Transverse colon (tissue), 4 donors: Measurements from ENCODE around the gene KLHL9. TPM values are rescaled to one million over a fixed set of nuclear protein-coding genes. Genes with fewer than 3 reads are reported as not detected.

ENCODE experiments used
- DNase-seq: peaks from one replicate; pipeline ENCODE4 v3.0.0-alpha.2; 2019
- H3K27ac ChIP-seq, 4 donors: fragments of 200-600 bp; sonication (generic); 2 replicates each; pipeline ENCODE4 v1.5.1; 2016 to 2018; ENCODE audit warnings: inconsistent platforms in 4 of 4
- H3K27me3 ChIP-seq: fragments of 200-600 bp; sonication (generic); 2 replicates; pipeline ENCODE4 v1.5.1; 2017; ENCODE audit warnings: inconsistent platforms
- H3K36me3 ChIP-seq, 4 donors: fragments of 200-600 bp; sonication (generic); 2 replicates each; pipeline ENCODE4 v1.5.1; 2017 to 2019; ENCODE audit warnings: inconsistent platforms in 4 of 4
- H3K4me1 ChIP-seq, 4 donors: fragments of 200-600 bp; sonication (generic); 2 replicates each; pipeline ENCODE4 v1.5.1; 2017 to 2020; ENCODE audit warnings: inconsistent platforms in 4 of 4
- H3K4me3 ChIP-seq, 4 donors: fragments of 200-600 bp; sonication (generic); 1 replicate in 1 of 4; 2 replicates in 3 of 4; pipeline versions ENCODE4 v1.5.1 to v1.6.1; 2017 to 2019; ENCODE audit warnings: inconsistent platforms in 4 of 4
- H3K9me3 ChIP-seq, 2 donors: fragments of 200-600 bp; sonication (generic); 2 replicates each; pipeline ENCODE4 v1.5.1; 2017 to 2019; ENCODE audit warnings: inconsistent platforms in 2 of 2
- EP300 ChIP-seq: sonication (generic); formaldehyde crosslinking; IDR thresholded peaks from one replicate; pipeline ENCODE4 v1.6.1; 2017; ENCODE audit warnings: antibody characterized with exemption, low read depth
- POLR2A ChIP-seq: fragments of 450-650 bp; IDR thresholded peaks from one replicate; pipeline ENCODE4 v1.6.1; 2016; ENCODE audit warnings: antibody characterized with exemption, mild to moderate bottlenecking, moderate library complexity
- POLR2AphosphoS5 ChIP-seq, 3 donors: sonication (generic); formaldehyde crosslinking; IDR thresholded peaks; one replicate each; pipeline ENCODE4 v1.6.1; 2016; ENCODE audit warnings: antibody characterized with exemption in 3 of 3
- WGBS, 2 donors: methylation state at CpG; one replicate each; pipeline ENCODE4 v1.1.5; 2018; ENCODE audit warnings: low coverage in 1 of 2; 5-methylcytosine and 5-hydroxymethylcytosine counted together
- in situ Hi-C, 4 donors: fragments of 200-750 bp; cut with MboI; loops; one replicate each; pipeline versions ENCODE4 v1.15.0 to v1.15.1; 2017; ENCODE audit warnings: low sequenced_read_pairs in 3 of 4, low pct_ligation_motif_present in 1 of 4, low pct_unique_long_range_greater_than_20kb in 1 of 4
- intact Hi-C: fragments of 100-400 bp; cut with DNase I; formaldehyde crosslinking; loops from one replicate; pipeline ENCODE4 v1.15.1; 2023; ENCODE audit warnings: low total_unique reads
- total RNA-seq, 4 donors: library from RNA; depleted of rRNA; stranded (reverse); fragments of >200 nt; gene quantifications; one replicate each; pipeline ENCODE4 v1.1.0, GENCODE V29; 2016
- TF ChIP-seq, protein P1 (sequence below), 5 experiments: fragments of 200-600 bp in 3 of 5; fragments of 450-650 bp in 2 of 5; sonication (generic) in 3 of 5; IDR thresholded peaks; 1 replicate in 2 of 5; 2 replicates in 3 of 5; pipeline ENCODE4 v1.5.1; 2016 to 2017; ENCODE audit warnings: antibody characterized with exemption in 5 of 5, inconsistent platforms in 3 of 5, mild to moderate bottlenecking in 2 of 5, moderate library complexity in 1 of 5

KLHL9 gene
- total RNA-seq, 4 donors from 2014 or later, result 4.6 to 27.2 (median 19.5) TPM

DNA sequence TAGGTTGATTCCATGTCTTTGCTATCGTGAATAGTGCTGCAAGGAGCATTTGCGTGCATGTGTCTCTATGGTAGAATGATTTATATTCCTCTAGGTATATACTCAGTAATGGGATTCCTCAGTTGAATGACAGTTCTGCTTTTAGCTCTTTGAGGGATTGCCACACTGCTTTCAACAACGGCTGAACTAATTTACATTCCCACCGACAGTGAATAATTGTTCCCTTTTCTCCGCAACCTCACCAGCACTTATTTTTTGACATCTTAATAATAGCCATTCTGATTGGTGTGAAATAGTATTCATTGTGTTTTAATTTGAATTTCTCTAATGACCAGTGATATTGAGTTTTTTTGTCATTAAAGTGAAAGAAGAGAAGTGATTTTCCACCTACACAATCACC lies 48.5 kb downstream of the KLHL9 start:
- no peak for DNase-seq
- TF ChIP-seq POLR2A (no peak), POLR2AphosphoS5 (IDR thresholded peaks at IDR 0.05) (no peak), EP300 (no peak)
- TF ChIP-seq, protein P1, sequence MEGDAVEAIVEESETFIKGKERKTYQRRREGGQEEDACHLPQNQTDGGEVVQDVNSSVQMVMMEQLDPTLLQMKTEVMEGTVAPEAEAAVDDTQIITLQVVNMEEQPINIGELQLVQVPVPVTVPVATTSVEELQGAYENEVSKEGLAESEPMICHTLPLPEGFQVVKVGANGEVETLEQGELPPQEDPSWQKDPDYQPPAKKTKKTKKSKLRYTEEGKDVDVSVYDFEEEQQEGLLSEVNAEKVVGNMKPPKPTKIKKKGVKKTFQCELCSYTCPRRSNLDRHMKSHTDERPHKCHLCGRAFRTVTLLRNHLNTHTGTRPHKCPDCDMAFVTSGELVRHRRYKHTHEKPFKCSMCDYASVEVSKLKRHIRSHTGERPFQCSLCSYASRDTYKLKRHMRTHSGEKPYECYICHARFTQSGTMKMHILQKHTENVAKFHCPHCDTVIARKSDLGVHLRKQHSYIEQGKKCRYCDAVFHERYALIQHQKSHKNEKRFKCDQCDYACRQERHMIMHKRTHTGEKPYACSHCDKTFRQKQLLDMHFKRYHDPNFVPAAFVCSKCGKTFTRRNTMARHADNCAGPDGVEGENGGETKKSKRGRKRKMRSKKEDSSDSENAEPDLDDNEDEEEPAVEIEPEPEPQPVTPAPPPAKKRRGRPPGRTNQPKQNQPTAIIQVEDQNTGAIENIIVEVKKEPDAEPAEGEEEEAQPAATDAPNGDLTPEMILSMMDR (IDR thresholded peaks at IDR 0.05), result no peak
- no peaks in the 10 kb centered on the region for H3K27me3 ChIP-seq
- H3K36me3 ChIP-seq, result no peaks in the 10 kb centered on the region
- no peaks in the 10 kb centered on the region for H3K9me3 ChIP-seq
- intact Hi-C loops (no loop called here), in situ Hi-C loops (no loop called here)
- H3K27ac ChIP-seq, result no peak overlapping the region
- peaks cover 0 to 4% (median 0%) of the 10 kb centered on the region in 4 donors for H3K4me1 ChIP-seq
- WGBS, 2 donors, result 81 to 89% methylated on average over 3 to 5 of the region's 5 CpGs
- H3K4me3 ChIP-seq, result no peak overlapping the region

DNA sequence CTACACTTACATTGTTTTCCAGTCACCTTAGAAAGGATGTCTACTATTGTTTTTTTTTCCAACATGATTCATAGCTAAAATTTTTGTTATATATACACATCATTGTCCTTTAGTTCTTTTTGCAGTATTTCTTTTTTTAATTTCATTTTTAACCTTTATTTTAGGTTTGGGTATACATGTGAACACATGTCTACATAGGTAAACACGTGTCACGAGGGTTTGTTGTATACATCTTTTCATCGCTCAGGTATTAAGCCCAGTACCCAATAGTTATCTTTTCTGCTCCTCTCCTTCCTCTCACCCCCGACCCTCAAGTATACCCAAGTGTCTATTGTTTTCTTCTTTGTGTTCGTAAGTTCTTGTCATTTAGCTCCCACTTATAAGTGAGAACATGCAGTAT lies 49.1 kb downstream of the KLHL9 start:
- peaks cover 0 to 4% (median 0%) of the 10 kb centered on the region in 4 donors for H3K4me1 ChIP-seq
- DNase-seq, result no peak
- H3K27ac ChIP-seq, result no peak overlapping the region
- in situ Hi-C loops (no loop called here), intact Hi-C loops (no loop called here)
- no peak overlapping the region for H3K4me3 ChIP-seq
- 73 to 91% methylated on average over 5 of the region's 5 CpGs for WGBS, 2 donors
- no peaks in the 10 kb centered on the region for H3K9me3 ChIP-seq
- H3K36me3 ChIP-seq, result no peaks in the 10 kb centered on the region
- TF ChIP-seq, protein P1 (IDR thresholded peaks at IDR 0.05), result no peak
- TF ChIP-seq POLR2AphosphoS5 (IDR thresholded peaks at IDR 0.05) (no peak), POLR2A (no peak), EP300 (no peak)
- no peaks in the 10 kb centered on the region for H3K27me3 ChIP-seq

DNA sequence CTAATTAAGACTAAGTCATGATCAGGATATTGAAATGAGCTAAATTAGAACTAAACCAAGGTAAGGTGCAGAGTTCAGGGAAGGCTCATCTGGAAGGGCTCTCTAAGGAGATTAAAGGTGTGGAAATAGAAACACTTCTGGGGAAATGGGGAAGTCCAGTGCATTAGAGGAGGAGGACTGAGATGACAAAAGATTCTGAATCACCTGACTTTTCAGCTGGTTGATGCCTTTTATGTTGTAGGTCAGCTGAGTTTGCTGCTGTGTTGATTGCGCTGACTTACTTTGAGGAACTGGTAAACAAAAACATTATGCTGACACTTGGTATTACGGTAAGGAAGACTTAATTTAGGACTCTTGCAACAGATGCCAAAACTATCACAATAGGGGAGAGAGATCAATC lies 53.9 kb downstream of the KLHL9 start:
- H3K27ac ChIP-seq, result no peak overlapping the region
- in situ Hi-C loops (no loop called here), intact Hi-C loops (no loop called here)
- TF ChIP-seq, protein P1 (IDR thresholded peaks at IDR 0.05), result no peak
- TF ChIP-seq POLR2AphosphoS5 (IDR thresholded peaks at IDR 0.05) (no peak), POLR2A (no peak), EP300 (no peak)
- DNase-seq, result no peak
- no peaks in the 10 kb centered on the region for H3K27me3 ChIP-seq
- 52 to 60% methylated on average over 2 of the region's 2 CpGs for WGBS, 2 donors
- H3K9me3 ChIP-seq, result no peaks in the 10 kb centered on the region
- no peaks in the 10 kb centered on the region for H3K4me1 ChIP-seq
- H3K36me3 ChIP-seq, result no peaks in the 10 kb centered on the region
- H3K4me3 ChIP-seq, result no peak overlapping the region

Other genes with a start within 250 kb of the KLHL9 start
- gene IFNW1, start 193.6 kb downstream of the KLHL9 start, total RNA-seq, result not detected
- gene IFNA21, start 168.7 kb downstream of the KLHL9 start, total RNA-seq, result not detected
- gene IFNA4, start 147.8 kb downstream of the KLHL9 start, total RNA-seq, result not detected
- gene IFNA7, start 133.2 kb downstream of the KLHL9 start, total RNA-seq, result not detected
- not detected for gene IFNA10, start 128.3 kb downstream of the KLHL9 start, total RNA-seq
- not detected for gene IFNA16, start 118.1 kb downstream of the KLHL9 start, total RNA-seq
- not detected for gene IFNA17, start 107.2 kb downstream of the KLHL9 start, total RNA-seq
- not detected for gene IFNA14, start 95.4 kb downstream of the KLHL9 start, total RNA-seq
- not detected for gene IFNA5, start 30.1 kb downstream of the KLHL9 start, total RNA-seq
- gene IFNA6, start 15.5 kb upstream of the KLHL9 start, total RNA-seq, result not detected
- not detected for gene IFNA13, start 32.7 kb upstream of the KLHL9 start, total RNA-seq
- not detected for gene IFNA2, start 50.0 kb upstream of the KLHL9 start, total RNA-seq
- not detected for gene IFNA8, start 73.7 kb upstream of the KLHL9 start, total RNA-seq
- not detected for gene IFNA1, start 105.0 kb upstream of the KLHL9 start, total RNA-seq
- gene IFNE, start 146.9 kb upstream of the KLHL9 start, total RNA-seq, result not detected